Left forelimb (tissue), 1 donor: ENCODE measurements around the gene STXBP2.

Source experiments
- DNase-seq: peaks from one replicate; pipeline ENCODE4 v3.0.0-alpha.2; 2018; ENCODE audit warnings: low spot score

The STXBP2 gene

GRCh38 chr19:7679771-7680605, 43.1 kb downstream of the STXBP2 start:
- DNase-seq: no peak

DNA sequence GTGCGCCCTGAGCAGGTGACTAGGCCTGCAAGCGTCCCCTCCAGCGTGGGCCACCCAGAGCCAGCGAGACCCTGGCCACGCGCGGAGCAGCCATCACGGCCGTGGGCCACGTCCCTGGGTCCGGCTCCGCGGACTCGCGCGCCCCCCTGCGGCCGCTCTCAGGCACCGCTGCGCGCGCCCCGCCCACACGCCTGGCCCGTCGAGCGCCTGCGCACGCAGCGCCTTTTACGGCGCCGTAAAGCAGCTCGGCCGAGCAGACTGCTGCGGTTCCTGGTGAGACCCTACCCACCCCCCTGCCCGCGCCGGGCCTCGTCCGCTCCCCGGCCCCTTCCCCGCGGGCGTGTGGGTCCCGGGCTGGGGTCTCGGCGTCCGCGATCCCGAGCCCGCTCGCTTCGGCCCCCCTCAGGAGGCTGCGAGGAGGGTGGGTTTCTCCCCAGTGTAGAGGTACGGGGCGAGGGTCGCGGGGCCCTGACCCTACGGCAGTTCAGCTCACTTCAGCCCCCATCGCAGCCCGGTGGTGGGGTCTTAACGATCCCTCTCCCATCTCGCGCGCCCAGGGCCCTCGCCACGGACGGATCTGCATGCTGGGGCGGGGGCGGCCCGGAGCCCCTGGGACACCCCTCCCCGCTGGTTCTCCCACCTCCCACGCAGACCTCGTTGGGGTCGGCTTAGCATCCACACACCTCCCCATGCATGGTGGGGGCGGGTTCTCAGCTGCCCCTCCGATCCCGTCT, 43.9 kb downstream of the STXBP2 start, which contains the start of gene TRAPPC5:
Gene TRAPPC5 (plus strand): TSS at position 228 of the 734 bp plus-strand sequence. CDS start 1,421 bp downstream, outside the sequence.
- DNase-seq: peak; percentile 94

DNA sequence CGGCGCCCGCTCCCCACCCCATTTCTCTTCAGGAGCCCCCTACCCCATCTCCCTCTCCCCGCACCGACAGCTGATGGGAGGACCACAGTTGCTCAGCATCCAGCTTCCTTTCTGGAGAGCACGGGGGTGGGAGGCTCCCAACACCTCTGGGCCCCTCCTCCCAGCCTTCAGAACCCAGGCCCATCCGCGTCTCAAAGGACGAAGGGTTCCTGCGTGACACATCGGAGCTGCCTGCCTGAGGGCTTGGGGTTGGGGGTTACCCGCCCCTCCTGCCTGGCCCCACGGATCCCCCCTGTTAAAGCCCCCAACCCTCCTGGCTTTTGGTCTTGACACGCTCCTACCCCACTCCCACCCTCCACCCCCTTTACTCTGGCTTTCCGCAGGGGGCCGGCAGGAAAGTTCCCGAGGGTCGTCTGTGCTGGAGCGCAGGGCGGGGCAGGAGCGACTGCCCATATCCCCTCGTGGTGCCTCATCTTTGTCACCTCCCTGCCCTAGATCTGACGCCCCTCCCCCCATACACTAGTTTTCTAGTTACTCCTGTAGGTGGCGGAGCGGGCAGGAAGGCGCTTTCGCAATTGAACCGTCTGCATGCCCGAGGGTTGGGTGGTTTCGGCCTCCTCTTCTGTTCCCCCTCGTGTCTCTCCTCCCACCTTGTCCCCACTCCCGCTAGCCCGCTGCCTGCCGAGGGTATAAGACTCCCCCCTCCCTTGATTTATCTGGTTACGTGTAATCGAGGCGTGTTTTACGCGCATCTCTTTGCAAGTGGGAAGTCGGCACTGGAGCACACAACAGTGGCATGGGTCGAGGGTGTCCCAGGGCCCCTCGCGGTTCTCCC, 44.6 kb downstream of the STXBP2 start:
- peak; percentile 77 for DNase-seq

DNA sequence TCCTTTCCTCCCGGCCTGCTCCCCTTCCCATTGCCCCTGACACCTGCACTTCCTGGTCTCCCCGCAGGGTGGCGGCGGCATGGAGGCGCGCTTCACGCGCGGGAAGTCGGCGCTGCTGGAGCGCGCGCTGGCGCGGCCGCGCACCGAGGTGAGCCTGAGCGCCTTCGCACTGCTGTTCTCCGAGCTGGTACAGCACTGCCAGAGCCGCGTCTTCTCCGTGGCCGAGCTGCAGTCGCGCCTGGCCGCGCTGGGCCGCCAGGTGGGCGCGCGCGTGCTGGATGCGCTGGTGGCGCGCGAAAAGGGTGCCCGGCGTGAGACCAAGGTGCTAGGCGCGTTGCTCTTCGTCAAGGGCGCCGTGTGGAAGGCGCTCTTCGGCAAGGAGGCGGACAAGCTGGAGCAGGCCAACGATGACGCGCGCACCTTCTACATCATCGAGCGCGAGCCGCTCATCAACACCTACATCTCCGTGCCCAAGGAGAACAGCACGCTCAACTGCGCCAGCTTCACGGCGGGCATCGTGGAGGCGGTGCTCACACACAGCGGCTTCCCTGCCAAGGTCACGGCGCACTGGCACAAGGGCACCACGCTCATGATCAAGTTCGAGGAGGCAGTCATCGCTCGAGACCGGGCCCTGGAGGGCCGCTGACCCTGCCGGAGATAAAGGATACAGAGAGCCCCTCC, 45.4 kb downstream of the STXBP2 start:
- no peak for DNase-seq

DNA sequence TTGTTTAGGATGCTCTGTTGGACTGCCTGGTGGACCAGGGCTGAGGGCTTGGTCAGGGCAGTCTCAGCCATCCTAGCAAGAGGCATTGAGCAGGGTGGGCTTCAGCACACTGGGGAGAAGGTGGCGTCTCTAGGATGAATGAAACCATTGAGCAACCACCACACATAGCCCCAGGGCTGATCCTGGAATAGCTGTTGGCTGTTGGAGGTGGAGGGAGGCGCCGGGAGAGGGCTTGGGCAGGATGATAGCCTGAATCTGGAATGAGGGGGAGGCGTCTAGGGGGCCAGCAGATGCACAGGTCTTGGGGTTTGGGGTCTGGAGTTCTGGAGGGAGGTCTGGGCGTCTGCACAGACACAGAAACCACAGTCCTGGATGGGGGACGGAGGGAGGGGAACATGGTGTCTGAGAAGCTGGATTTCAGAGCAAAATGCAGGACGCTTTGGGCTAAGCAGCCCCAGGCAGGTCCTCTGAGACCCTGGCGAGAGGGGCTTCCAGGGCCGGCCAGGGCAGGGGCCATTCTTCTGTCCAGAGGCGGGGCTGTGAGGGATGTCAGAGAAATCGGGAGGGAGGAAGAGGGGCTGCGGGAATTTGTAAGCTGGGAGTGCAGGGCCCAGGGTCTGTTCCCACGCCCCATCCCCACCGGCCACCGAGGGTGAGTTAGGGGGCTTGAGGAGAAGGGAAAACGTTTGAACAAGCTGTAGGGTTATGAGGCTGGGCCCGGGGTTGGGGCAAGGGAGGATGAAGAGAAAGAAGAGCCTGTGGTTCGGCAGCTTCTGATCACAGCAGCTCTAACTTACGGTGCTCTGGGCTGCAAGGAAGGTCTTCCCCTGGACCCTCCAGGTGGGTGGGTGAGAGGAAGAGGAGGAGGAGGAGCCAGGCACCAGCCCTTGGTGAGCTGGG, 48.9 kb downstream of the STXBP2 start:
- no peak for DNase-seq

DNA sequence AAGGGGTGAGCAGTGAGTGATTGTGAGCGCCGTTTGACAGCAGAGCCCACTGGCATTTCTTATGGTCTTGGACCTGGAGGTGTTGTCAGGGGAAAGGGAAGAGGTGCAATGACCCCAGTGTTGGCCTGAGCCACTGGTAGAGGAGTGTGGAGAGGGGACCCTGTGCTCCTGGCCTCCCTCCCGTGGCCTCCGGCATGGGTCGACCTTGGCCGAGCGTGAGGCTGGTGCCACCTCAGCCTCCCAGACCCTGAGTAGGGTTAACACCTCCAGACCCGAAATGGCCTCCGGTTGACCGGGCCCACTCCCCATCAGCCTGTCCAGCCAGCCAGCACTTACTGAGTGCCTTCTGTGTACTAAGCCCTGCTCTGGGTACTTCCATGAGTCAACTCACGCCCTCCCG, 50.3 kb downstream of the STXBP2 start:
- DNase-seq: no peak

DNA sequence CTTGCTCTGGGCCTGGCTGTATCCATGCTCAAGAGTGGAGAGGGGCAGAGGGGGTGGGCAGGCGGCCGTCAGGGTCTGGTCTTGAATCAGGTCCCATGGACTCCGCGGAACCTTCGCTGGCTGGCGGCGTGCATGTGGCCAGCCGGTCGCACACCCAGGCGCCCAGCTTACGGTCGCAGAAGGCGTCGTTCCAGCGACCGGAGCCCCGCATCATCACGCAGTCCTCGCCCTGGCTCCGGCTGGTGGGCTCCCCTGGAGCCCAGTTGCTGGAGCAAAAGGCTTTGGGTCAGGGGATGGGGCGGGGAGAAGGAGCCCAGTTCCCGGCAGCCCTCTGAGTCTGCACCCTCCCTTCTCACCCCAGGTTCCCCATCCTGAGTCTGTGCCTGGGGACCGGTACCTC, 52.3 kb downstream of the STXBP2 start:
- no peak for DNase-seq

DNA sequence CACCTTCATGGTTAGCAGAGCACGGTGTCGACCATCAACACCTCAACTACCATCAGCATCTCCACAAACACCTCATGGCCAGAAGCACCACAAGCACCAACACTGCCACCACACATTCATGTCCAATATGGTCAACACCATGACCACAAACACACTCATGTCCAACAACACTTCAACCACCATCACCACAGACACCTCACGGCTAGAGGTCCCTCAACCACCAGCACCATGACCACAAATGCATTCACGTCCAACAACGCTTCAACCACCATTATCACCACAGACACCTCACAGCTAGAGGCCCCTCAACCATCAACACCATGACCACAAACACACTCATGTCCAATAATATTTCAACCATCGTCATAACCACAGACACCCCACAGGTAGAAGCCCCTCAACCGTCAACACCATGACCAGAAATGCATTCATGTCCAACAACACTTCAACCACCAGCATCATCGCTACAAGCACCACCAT, 53.9 kb downstream of the STXBP2 start:
- no peak for DNase-seq

GRCh38 chr19:7691497-7691896, 54.6 kb downstream of the STXBP2 start:
- no peak for DNase-seq

- no peak for DNase-seq
These were observed 55.6 kb downstream of the STXBP2 start for GRCh38 chr19:7692417-7693088.

GRCh38 chr19:7694499-7694898, 57.6 kb downstream of the STXBP2 start:
- no peak for DNase-seq
